SK-N-MC (cell line): ENCODE data around the gene LIMS2.

Source experiments
- EZH2 ChIP-seq: fragments of 200-600 bp; sonication (generic); IDR thresholded peaks from one replicate; pipeline ENCODE4 v1.6.1; 2017; ENCODE audit warnings: antibody characterized with exemption
- FOXP2 ChIP-seq: optimal IDR thresholded peaks from 2 replicates; pipeline ENCODE3; 2011; ENCODE audit warnings: mild to moderate bottlenecking, moderate library complexity; ENCODE audit not compliant: insufficient read depth; ENCODE audit errors: extremely low read length, control extremely low read depth
- POLR2AphosphoS5 ChIP-seq: IDR thresholded peaks from 2 replicates; pipeline ENCODE4 v1.6.1; 2012; ENCODE audit warnings: mild to moderate bottlenecking, low read depth, low read length, borderline replicate concordance

DNA sequence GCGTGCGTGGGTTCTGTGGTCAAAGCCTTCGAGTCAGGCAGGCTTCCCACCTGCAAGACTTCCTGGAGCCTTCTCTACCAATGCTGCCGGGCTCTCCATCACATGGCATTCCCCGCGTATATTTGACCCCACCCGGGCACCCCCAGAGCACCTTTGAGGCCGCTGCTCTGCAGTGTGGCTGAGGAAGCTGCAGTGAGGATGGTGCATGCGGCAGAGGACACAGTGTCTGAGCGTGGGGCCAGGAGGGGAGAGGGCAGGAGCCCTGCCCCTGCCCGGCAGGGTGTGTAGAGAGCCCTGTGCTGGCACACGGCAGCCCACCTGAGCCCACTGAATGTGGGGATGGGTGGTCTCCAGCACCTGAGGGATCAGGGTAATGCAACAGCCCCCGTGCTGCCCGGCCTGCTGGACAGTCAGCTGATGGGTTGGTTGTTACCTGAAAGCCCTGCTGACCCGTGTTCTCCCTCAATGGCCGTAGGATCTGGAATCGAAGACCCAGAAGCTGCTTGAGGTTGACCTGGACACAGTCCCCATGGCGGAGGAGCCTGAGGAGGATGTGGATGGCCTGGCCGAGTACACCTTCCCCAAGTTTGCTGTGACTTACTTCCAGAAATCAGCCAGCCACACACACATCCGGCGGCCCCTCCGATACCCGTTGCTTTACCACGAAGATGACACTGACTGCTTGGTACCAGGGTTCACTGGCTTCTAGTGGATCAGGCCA lies 66.1 kb downstream of the LIMS2 start:
- TF ChIP-seq EZH2 = no peak
- no peak for TF ChIP-seq POLR2AphosphoS5
- no peak for TF ChIP-seq FOXP2
